ENCODE measurements around the gene CAV3.
"Not testable (repeated sequence)": the region's sequence is repeated elsewhere in the genome, so short reads cannot be mapped to it uniquely, and the experiment has no call there.

Gene CAV3

GRCh38 chr3:8733332-8734094, at the start of gene CAV3:
Gene CAV3, plus strand, starts transcription at chr3:8733802. Its CDS starts 75 bp downstream, at chr3:8733877.
- DNase-seq = no peak

GRCh38 chr3:8684992-8685391, 48.6 kb upstream of the CAV3 start:
- DNase-seq = not testable (repeated sequence)

GRCh38 chr3:8691295-8691694, 42.3 kb upstream of the CAV3 start:
- not testable (repeated sequence) for DNase-seq

GRCh38 chr3:8702560-8702959, 31.0 kb upstream of the CAV3 start:
- DNase-seq = no peak

- no peak for DNase-seq
Observed at GRCh38 chr3:8705575-8705974, 28.0 kb upstream of the CAV3 start.

GRCh38 chr3:8709287-8709686, 24.3 kb upstream of the CAV3 start:
- no peak for DNase-seq

- DNase-seq = no peak
Observed at GRCh38 chr3:8709801-8710507, 23.6 kb upstream of the CAV3 start.

GRCh38 chr3:8712045-8712907, 21.3 kb upstream of the CAV3 start:
- DNase-seq = no peak

- DNase-seq = no peak
Observed at GRCh38 chr3:8712908-8713255, 20.7 kb upstream of the CAV3 start.

GRCh38 chr3:8713901-8714759, 19.5 kb upstream of the CAV3 start:
- DNase-seq = no peak

- not testable (repeated sequence) for DNase-seq
Observed at GRCh38 chr3:8715757-8716156, 17.8 kb upstream of the CAV3 start.

- no peak for DNase-seq
Observed at GRCh38 chr3:8722808-8723207, 10.8 kb upstream of the CAV3 start.

- DNase-seq = no peak
Observed at GRCh38 chr3:8723612-8724011, 10.0 kb upstream of the CAV3 start.

- DNase-seq = no peak
Observed at GRCh38 chr3:8724108-8724752, 9.4 kb upstream of the CAV3 start.

- no peak for DNase-seq
Observed at GRCh38 chr3:8727605-8728512, 5.7 kb upstream of the CAV3 start.

- DNase-seq = no peak
Observed at GRCh38 chr3:8729479-8729878, 4.1 kb upstream of the CAV3 start.

GRCh38 chr3:8730656-8731055, 2.9 kb upstream of the CAV3 start:
- no peak for DNase-seq

GRCh38 chr3:8732413-8732812, 1.2 kb upstream of the CAV3 start:
- DNase-seq = no peak

GRCh38 chr3:8734137-8734878, 706 bp downstream of the CAV3 start:
- no peak for DNase-seq

- no peak for DNase-seq
Observed at GRCh38 chr3:8734908-8735307, 1.3 kb downstream of the CAV3 start.
